OCI-LY7 (cell line): Measurements from ENCODE around the gene DAPK3.
"Not testable (repeated sequence)": the region's sequence is repeated elsewhere in the genome, so short reads cannot be mapped to it uniquely, and the experiment has no call there.

Experiments
- CTCF ChIP-seq: fragments of 200-600 bp; sonication (generic); conservative IDR thresholded peaks from 2 replicates; pipeline ENCODE4 v1.5.1; 2014; ENCODE audit warnings: mild to moderate bottlenecking, antibody characterized with exemption, low read length, moderate library complexity, mixed read lengths
- EZH2phosphoT487 ChIP-seq: fragments of 200-600 bp; sonication (generic); IDR thresholded peaks from 2 replicates; pipeline ENCODE4 v1.6.1; 2018; ENCODE audit warnings: low read depth, borderline replicate concordance, mild to moderate bottlenecking, mixed run types, antibody characterized with exemption, low read length, moderate library complexity, mixed read lengths

- TF ChIP-seq CTCF, EZH2phosphoT487: not testable (repeated sequence)
Measured at GRCh38 chr19:4005436-4005835, 34.5 kb upstream of the DAPK3 start.
